ENCODE measurements around the gene APEH. TPM values are rescaled to one million over a fixed set of nuclear protein-coding genes. Genes with fewer than 3 reads are reported as not detected.

APEH gene
- total RNA-seq, 1 donor from 2014 or later: 141 TPM

- no peak for TF ChIP-seq CTCF (IDR thresholded peaks at IDR 0.05; ENCODE audit: insufficient read depth, low read length, poor library complexity, severe bottlenecking)
- no peak for DNase-seq (ENCODE audit: low read depth)
- Histone ChIP-seq H3K4me3 (ENCODE audit: low read depth, low read length) (no peak overlapping the region), H3K36me3 (ENCODE audit: control insufficient read depth, insufficient read depth, low read length) (no peaks in the 10 kb centered on the region), H3K27me3 (ENCODE audit: control insufficient read depth, insufficient read depth, low read length) (peaks cover 18% of the 10 kb centered on the region)
These were observed 21.8 kb upstream of the APEH start for GRCh38 chr3:49652218-49652902.

- no peak for TF ChIP-seq CTCF (IDR thresholded peaks at IDR 0.05; ENCODE audit: insufficient read depth, low read length, poor library complexity, severe bottlenecking)
- Histone ChIP-seq H3K36me3 (ENCODE audit: control insufficient read depth, insufficient read depth, low read length) (no peaks in the 10 kb centered on the region), H3K27me3 (ENCODE audit: control insufficient read depth, insufficient read depth, low read length) (peaks cover 21% of the 10 kb centered on the region), H3K4me3 (ENCODE audit: low read depth, low read length) (no peak overlapping the region)
- no peak for DNase-seq (ENCODE audit: low read depth)
These were observed 21.2 kb upstream of the APEH start for GRCh38 chr3:49652903-49653415.

GRCh38 chr3:49653621-49654020, 20.5 kb upstream of the APEH start:
- Histone ChIP-seq H3K4me3 (ENCODE audit: low read depth, low read length) (no peak overlapping the region), H3K36me3 (ENCODE audit: control insufficient read depth, insufficient read depth, low read length) (no peaks in the 10 kb centered on the region), H3K27me3 (ENCODE audit: control insufficient read depth, insufficient read depth, low read length) (peaks cover 21% of the 10 kb centered on the region)
- DNase-seq (ENCODE audit: low read depth): no peak
- no peak for TF ChIP-seq CTCF (IDR thresholded peaks at IDR 0.05; ENCODE audit: insufficient read depth, low read length, poor library complexity, severe bottlenecking)

- H3K4me3 ChIP-seq (ENCODE audit: low read depth, low read length): no peak overlapping the region
- DNase-seq (ENCODE audit: low read depth): no peak
- no peak for TF ChIP-seq CTCF (IDR thresholded peaks at IDR 0.05; ENCODE audit: insufficient read depth, low read length, poor library complexity, severe bottlenecking)
- no peaks in the 10 kb centered on the region for H3K36me3 ChIP-seq (ENCODE audit: control insufficient read depth, insufficient read depth, low read length)
- H3K27me3 ChIP-seq (ENCODE audit: control insufficient read depth, insufficient read depth, low read length): peaks cover 21% of the 10 kb centered on the region
These were observed 19.9 kb upstream of the APEH start for GRCh38 chr3:49654176-49654825.

- no peak for DNase-seq (ENCODE audit: low read depth)
- no peaks in the 10 kb centered on the region for H3K36me3 ChIP-seq (ENCODE audit: control insufficient read depth, insufficient read depth, low read length)
These were observed 19.1 kb upstream of the APEH start for GRCh38 chr3:49654955-49655556.

More at GRCh38 chr3:49654955-49655556, 19.1 kb upstream of the APEH start:
- H3K27me3 ChIP-seq (ENCODE audit: control insufficient read depth, insufficient read depth, low read length): peaks cover 21% of the 10 kb centered on the region
- H3K4me3 ChIP-seq (ENCODE audit: low read depth, low read length): no peak overlapping the region
- TF ChIP-seq CTCF (IDR thresholded peaks at IDR 0.05; ENCODE audit: insufficient read depth, low read length, poor library complexity, severe bottlenecking): no peak
